ENCODE data around the gene TRPM3. TPM values are rescaled to one million over a fixed set of nuclear protein-coding genes. Genes with fewer than 3 reads are reported as not detected.

TRPM3 gene
- total and polyA plus RNA-seq, 2 of the 8 experiments (the other 6 are each of a cell fraction or from before 2014, with no cell fraction given): 2.4 to 10.9 TPM

GRCh38 chr9:70940605-70941004 is 180.8 kb downstream of the TRPM3 start:
- H3K4ac ChIP-seq (replicated peaks; ENCODE audit: insufficient read length, low read depth, low read length): no peak overlapping the region
- H2BK5ac ChIP-seq (ENCODE audit: low read depth, low read length): no peak overlapping the region
- no peak overlapping the region for H2BK15ac ChIP-seq (ENCODE audit: low read length)
- H3K4me3 ChIP-seq (ENCODE audit: extremely low read depth in 1 of 4, insufficient read depth in 2 of 4, low read depth in 3 of 4, low read length in 4 of 4): no peak overlapping the region
- H2BK20ac ChIP-seq (ENCODE audit: low read length): no peak overlapping the region
- H3K79me2 ChIP-seq (ENCODE audit: control insufficient read depth in 1 of 2, insufficient read depth in 2 of 2, low read length in 2 of 2): no peaks in the 10 kb centered on the region
- CTCF ChIA-PET (ENCODE audit: partially characterized antibody): no interaction called here
- no peak overlapping the region for H3K4me2 ChIP-seq (ENCODE audit: insufficient read depth in 1 of 2, low read depth in 2 of 2, low read length in 2 of 2)
- FAIRE-seq: no peak
- no peaks in the 10 kb centered on the region for H4K20me1 ChIP-seq (replicated peaks in 1 of 2; ENCODE audit: control insufficient read depth in 1 of 2, insufficient read depth in 2 of 2, low read length in 2 of 2)
- H3K27ac ChIP-seq (ENCODE audit: low read depth, low read length): no peak overlapping the region
- no peak for TF ChIP-seq ASH2L (IDR thresholded peaks at IDR 0.05; ENCODE audit: low read length)
- H2AK5ac ChIP-seq (ENCODE audit: low read depth, low read length): no peak overlapping the region
- no peak overlapping the region for H3K18ac ChIP-seq (ENCODE audit: extremely low read depth, low read length)
- no peak overlapping the region for H2BK120ac ChIP-seq (replicated peaks; ENCODE audit: low read depth, low read length)
- no peaks in the 10 kb centered on the region for H3K9me3 ChIP-seq (ENCODE audit: insufficient read depth in 2 of 2, low read depth in 1 of 2, low read length in 1 of 2)
- H3K4me1 ChIP-seq (replicated peaks in 1 of 4; ENCODE audit: control insufficient read depth in 3 of 4, insufficient read depth in 4 of 4, low read length in 3 of 4): peaks cover 0 to 8% (median 3%) of the 10 kb centered on the region in 4 experiments; a peak in 5 of 7 replicates
- no peaks in the 10 kb centered on the region for H3K27me3 ChIP-seq (replicated peaks in 1 of 4; ENCODE audit: control insufficient read depth in 3 of 4, extremely low read depth in 1 of 4, insufficient read depth in 3 of 4, low read length in 3 of 4)
- H2BK12ac ChIP-seq (ENCODE audit: low read depth, low read length): no peak overlapping the region
- no peaks in the 10 kb centered on the region for H3K36me3 ChIP-seq (ENCODE audit: control insufficient read depth in 2 of 4, insufficient read depth in 4 of 4, low read length in 3 of 4)
- H3K23ac ChIP-seq (ENCODE audit: insufficient read length): no peak overlapping the region
- no peak overlapping the region for H4K5ac ChIP-seq (ENCODE audit: insufficient read length, low read depth, low read length)
- H3K9ac ChIP-seq (replicated peaks in 1 of 4; ENCODE audit: extremely low read depth in 1 of 4, low read depth in 3 of 4, low read length in 3 of 4): no peak overlapping the region
- no peaks in the 10 kb centered on the region for H3K23me2 ChIP-seq (ENCODE audit: low read depth, low read length)
- no peak overlapping the region for H2AFZ ChIP-seq (ENCODE audit: low read length)
- DNase-seq (ENCODE audit: low read depth in 1 of 2, low spot score in 2 of 2): no peak
- POLR2A ChIA-PET (ENCODE audit: partially characterized antibody): no interaction called here
- H3K14ac ChIP-seq (ENCODE audit: insufficient read length): no peak overlapping the region
- no peak overlapping the region for H3K56ac ChIP-seq (replicated peaks; ENCODE audit: insufficient read length, low read depth, low read length)
- WGBS, 2 experiments (ENCODE audit: extremely low coverage in 1 of 2, insufficient coverage in 1 of 2, insufficient read length in 1 of 2, insufficient replicate concordance in 2 of 2, low coverage in 1 of 2, low lambda C conversion rate in 2 of 2, missing lambda C conversion rate in 1 of 2): 80% methylated on average over 2 of the region's 2 CpGs; no CpG with 5 or more reads in 1 of the 2 experiments
- H3K79me1 ChIP-seq (ENCODE audit: low read depth, low read length): no peaks in the 10 kb centered on the region
- no peak overlapping the region for H4K91ac ChIP-seq (replicated peaks; ENCODE audit: insufficient read length, low read length)
- no peak overlapping the region for H4K8ac ChIP-seq (ENCODE audit: extremely low read depth, insufficient read depth, low read length)

Measured in H1 (cell line).